ENCODE results near the gene LSAMP.
A peak's percentile ranks its signal among the peaks of the same experiment; 100 is the strongest.

Gene LSAMP

GRCh38 chr3:116356056-116356455 lies 89.2 kb downstream of the LSAMP start:
- no peak for DNase-seq (ENCODE audit: low read depth, low spot score)

- DNase-seq (ENCODE audit: low read depth, low spot score): no peak
Measured at GRCh38 chr3:116354382-116354781, 90.9 kb downstream of the LSAMP start.

- no peak for DNase-seq (ENCODE audit: low read depth, low spot score)
Measured at GRCh38 chr3:116350119-116350733, 95.1 kb downstream of the LSAMP start.

- no peak for DNase-seq (ENCODE audit: low read depth, low spot score)
Measured at GRCh38 chr3:116348216-116348615, 97.1 kb downstream of the LSAMP start.

- no peak for DNase-seq (ENCODE audit: low read depth, low spot score)
Measured at GRCh38 chr3:116342499-116342898, 102.8 kb downstream of the LSAMP start.

GRCh38 chr3:116341899-116342298 lies 103.4 kb downstream of the LSAMP start:
- DNase-seq (ENCODE audit: low read depth, low spot score): no peak

GRCh38 chr3:116341381-116341780 lies 103.9 kb downstream of the LSAMP start:
- DNase-seq (ENCODE audit: low read depth, low spot score): no peak

- DNase-seq (ENCODE audit: low read depth, low spot score): no peak
Measured at GRCh38 chr3:116340680-116341216, 104.5 kb downstream of the LSAMP start.

GRCh38 chr3:116339441-116340028 lies 105.8 kb downstream of the LSAMP start:
- no peak for DNase-seq (ENCODE audit: low read depth, low spot score)

- DNase-seq (ENCODE audit: low read depth, low spot score): no peak
Measured at GRCh38 chr3:116338713-116339112, 106.6 kb downstream of the LSAMP start.

GRCh38 chr3:116337229-116337628 lies 108.1 kb downstream of the LSAMP start:
- no peak for DNase-seq (ENCODE audit: low read depth, low spot score)

GRCh38 chr3:116331380-116331779 lies 113.9 kb downstream of the LSAMP start:
- no peak for DNase-seq (ENCODE audit: low read depth, low spot score)

- DNase-seq (ENCODE audit: low read depth, low spot score): no peak
Measured at GRCh38 chr3:116322750-116323375, 122.4 kb downstream of the LSAMP start.

- DNase-seq (ENCODE audit: low read depth, low spot score): no peak
Measured at GRCh38 chr3:116318370-116318769, 126.9 kb downstream of the LSAMP start.

GRCh38 chr3:116316771-116317170 lies 128.5 kb downstream of the LSAMP start:
- no peak for DNase-seq (ENCODE audit: low read depth, low spot score)

- DNase-seq (ENCODE audit: low read depth, low spot score): no peak
Measured at GRCh38 chr3:116314476-116314875, 130.8 kb downstream of the LSAMP start.

GRCh38 chr3:116306720-116307119 lies 138.6 kb downstream of the LSAMP start:
- no peak for DNase-seq (ENCODE audit: low read depth, low spot score)

GRCh38 chr3:116306149-116306548 lies 139.1 kb downstream of the LSAMP start:
- DNase-seq (ENCODE audit: low read depth, low spot score): no peak

GRCh38 chr3:116302087-116302747 lies 143.1 kb downstream of the LSAMP start:
- peak; percentile 45 for DNase-seq (ENCODE audit: low read depth, low spot score)

GRCh38 chr3:116301422-116301821 lies 143.9 kb downstream of the LSAMP start:
- DNase-seq (ENCODE audit: low read depth, low spot score): no peak

- DNase-seq (ENCODE audit: low read depth, low spot score): no peak
Measured at GRCh38 chr3:116300226-116300625, 145.1 kb downstream of the LSAMP start.

- DNase-seq (ENCODE audit: low read depth, low spot score): peak; percentile 45
Measured at GRCh38 chr3:116299646-116300081, 145.6 kb downstream of the LSAMP start.

All from brain pericyte (primary cell).